Measurements from ENCODE around the gene PLA2G12A. TPM values are rescaled to one million over a fixed set of nuclear protein-coding genes. Genes with fewer than 3 reads are reported as not detected.

PLA2G12A gene
- total RNA-seq, 1 experiment from 2014 or later = 49.2 TPM

DNA sequence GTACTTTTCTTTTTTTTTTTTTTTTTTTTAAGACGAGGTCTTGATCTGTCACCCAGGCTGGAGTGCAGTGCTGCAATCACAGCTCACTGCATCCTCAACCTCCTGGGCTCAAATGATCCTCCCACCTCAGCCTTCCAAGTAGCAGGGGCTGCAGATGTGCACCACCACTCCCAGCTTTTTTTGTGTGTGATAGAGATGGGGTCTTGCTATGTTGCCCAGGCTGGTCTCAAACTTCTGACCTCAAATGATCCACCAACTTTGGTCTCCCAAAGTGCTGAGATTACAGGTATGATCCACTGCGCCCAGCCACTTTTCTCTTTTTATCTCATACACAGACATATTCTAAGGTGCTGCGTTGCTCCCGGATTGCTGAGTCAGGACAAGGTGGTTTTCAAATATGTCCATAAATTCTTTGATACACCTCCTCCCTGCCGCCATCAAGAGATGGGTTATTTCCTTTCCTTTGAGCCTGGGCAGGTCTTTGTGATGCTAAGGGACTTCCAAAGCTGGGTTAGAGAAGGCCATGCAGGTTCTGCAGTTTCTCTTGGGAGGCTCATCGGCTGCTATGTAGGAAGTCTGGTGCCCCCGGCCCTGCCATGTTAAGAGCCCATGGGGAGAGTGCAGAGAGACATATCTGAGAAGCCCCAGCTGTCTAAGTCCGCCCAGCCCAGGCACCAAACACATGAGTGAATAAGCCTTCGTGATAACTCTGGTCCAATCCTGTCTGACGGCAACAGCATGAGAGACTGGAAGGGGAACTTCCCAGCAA, 8.4 kb upstream of the PLA2G12A start:
- Histone ChIP-seq H3K27me3 (ENCODE audit: control insufficient read depth, insufficient read depth, low read length) (no peaks in the 10 kb centered on the region), H3K4me3 (ENCODE audit: insufficient read depth, low read depth, low read length) (no peak overlapping the region), H3K36me3 (replicated peaks; ENCODE audit: control insufficient read depth, insufficient read depth, low read length) (no peaks in the 10 kb centered on the region)
- no peak for DNase-seq

DNA sequence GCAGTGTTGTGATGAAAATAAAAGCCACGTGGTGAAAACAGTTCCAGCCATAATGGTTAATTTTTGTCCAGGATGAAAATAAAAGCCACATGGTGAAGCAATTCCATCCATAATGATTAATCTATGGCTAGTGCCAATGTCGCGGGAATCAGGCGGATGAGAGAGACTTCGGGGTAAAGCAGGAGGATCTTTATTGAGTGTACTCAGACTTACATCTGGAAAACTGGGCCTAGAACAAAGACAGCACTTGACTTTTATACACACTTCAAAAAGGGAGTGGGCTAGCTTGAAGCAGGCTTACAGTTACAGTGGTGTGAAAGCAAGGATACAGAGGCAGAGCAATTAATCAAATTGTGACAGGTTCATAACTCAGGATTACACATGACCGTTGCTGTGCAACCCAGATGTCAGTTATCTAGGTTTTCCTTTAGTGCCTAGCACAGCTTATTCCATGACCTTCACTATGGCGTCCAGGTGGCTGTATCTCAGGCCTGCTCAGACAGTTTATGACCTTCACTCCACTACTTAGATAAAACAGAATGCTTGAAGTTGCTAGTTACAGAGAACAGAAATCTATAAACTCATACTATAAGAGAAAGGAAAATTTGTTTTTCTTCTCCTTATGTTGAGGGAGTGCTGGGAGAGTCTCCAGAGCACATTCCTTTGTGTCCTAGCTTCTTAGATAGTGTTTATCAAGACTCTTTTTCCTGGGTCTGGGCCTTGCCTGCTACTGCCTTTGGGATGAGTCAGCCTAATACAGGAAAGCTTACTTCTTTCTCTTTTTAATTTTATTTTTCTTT, 5.9 kb upstream of the PLA2G12A start:
- Histone ChIP-seq H3K27me3 (ENCODE audit: control insufficient read depth, insufficient read depth, low read length) (no peaks in the 10 kb centered on the region), H3K4me3 (ENCODE audit: insufficient read depth, low read depth, low read length) (no peak overlapping the region), H3K36me3 (replicated peaks; ENCODE audit: control insufficient read depth, insufficient read depth, low read length) (no peaks in the 10 kb centered on the region)
- DNase-seq = no peak

DNA sequence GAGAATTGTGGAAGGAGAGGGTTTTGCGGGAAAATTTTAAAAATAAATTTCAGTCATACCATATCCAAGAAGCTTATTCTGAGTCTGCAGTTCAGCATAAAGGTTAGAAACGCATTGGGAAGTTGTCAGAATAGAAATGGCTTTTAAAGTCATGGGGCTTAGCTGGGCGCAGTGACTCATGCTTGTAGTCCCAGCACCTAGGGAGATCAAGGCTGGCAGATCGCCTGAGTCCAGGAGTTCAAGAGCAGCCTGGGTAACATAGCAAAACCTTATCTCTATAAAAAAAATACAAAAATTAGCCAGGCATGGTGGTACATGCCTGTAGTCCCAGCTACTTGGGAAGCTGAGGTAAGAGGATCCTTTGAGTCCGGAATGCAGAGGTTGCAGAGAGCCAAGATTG, 3.9 kb upstream of the PLA2G12A start:
- no peak overlapping the region for H3K4me3 ChIP-seq (ENCODE audit: insufficient read depth, low read depth, low read length)
- no peaks in the 10 kb centered on the region for H3K27me3 ChIP-seq (ENCODE audit: control insufficient read depth, insufficient read depth, low read length)
- DNase-seq = no peak
- H3K36me3 ChIP-seq (replicated peaks; ENCODE audit: control insufficient read depth, insufficient read depth, low read length) = no peaks in the 10 kb centered on the region

DNA sequence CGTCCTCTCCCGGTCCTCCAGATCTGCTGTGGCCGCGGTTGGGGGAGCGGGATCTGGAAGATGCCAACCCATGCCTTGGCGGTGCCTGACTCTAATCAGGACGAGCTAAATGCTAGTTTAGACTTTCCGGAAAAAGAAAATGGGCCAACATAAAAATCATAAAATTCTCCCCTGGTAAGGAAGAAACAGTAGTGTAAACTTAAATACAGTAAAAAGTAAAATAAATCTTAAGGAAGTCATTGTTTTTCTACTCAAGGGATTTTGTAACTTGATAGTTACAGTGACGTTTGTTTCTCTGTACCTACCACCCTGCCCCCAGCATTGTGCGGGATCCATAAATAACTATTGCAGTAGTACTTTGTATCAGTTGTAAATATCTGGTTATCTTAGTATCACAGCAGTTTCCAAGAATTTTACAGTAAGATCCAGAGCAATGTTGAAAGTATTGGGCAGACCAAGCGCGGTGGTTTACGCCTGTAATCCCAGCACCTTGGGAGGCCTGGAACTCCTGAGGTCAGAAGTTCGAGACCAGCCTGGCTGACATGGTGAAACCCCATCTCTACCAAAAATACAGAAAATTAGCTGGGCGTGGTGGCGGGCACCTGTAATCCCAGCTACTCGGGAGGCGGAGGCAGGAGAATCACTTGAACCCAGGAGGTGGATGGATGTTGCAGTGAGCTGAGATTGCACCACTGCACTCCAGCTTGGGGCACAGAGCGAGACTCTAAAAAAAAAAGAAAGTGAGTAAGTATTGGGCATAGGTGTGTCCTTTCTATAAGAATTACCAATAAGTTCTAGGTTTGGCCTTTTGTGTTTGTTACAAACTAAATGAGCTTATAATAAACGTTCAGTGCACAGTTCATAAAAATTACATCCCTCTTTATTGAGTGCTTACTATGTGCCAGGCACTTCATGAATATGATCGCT, 1.0 kb upstream of the PLA2G12A start:
- H3K27me3 ChIP-seq (ENCODE audit: control insufficient read depth, insufficient read depth, low read length) = no peaks in the 10 kb centered on the region
- peak overlapping the region; percentile 84 for H3K4me3 ChIP-seq (ENCODE audit: insufficient read depth, low read depth, low read length)
- DNase-seq = no peak
- no peaks in the 10 kb centered on the region; the same call in 1 of the 2 replicates for H3K36me3 ChIP-seq (replicated peaks; ENCODE audit: control insufficient read depth, insufficient read depth, low read length)

DNA sequence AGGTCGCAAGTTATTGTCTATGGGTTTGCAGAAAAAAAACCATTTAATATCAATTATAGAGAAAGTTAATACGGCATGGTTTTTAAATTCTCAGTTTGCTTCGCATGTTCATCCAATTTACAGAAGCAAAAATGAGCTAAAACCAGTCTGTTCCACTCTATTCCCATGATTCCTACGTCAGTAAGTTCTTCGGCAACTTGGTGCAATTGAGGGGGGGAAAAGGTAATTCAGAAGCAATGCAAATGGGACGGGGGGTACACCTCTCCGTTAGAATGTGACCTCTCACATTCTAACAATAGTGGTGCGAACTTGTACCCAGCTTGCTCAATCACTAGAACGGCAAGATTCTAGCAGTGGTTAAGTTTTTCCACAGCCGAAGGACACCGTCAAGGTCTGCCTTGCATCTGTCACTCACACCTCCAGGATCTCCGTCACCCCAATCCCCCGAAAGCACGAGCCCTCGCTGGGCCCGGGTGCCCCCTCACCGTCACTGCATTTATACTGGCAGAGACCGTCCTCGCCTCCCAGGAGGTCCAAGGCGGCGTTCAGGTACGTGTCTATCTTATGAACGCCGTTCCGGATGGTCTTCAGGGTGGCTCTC, 653 bp downstream of the PLA2G12A start:
- Histone ChIP-seq H3K4me3 (ENCODE audit: insufficient read depth, low read depth, low read length) (peak overlapping the region; percentile 89), H3K27me3 (ENCODE audit: control insufficient read depth, insufficient read depth, low read length) (no peaks in the 10 kb centered on the region), H3K36me3 (replicated peaks; ENCODE audit: control insufficient read depth, insufficient read depth, low read length) (no peaks in the 10 kb centered on the region; the same call in 1 of the 2 replicates)
- no peak for DNase-seq

DNA sequence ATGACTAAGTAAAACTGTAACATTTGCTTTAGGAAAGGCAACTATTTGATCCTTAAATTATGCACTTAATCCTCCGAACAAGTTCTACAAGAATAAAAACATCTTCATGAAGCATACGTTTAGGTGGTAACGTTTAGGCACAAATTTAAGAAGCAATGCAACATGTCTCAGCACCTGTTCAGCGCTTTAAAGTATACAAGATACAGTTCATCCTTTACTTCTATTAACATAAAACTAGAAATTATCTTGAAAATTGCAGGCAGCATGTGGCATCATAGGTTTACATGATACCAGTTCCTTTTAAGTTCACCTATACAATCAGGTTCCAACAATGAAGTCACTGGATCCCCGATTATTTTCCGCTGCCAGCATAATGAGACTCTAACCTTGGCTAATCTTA, 1.5 kb downstream of the PLA2G12A start:
- H3K36me3 ChIP-seq (replicated peaks; ENCODE audit: control insufficient read depth, insufficient read depth, low read length) = no peaks in the 10 kb centered on the region; the same call in 1 of the 2 replicates
- peak overlapping the region; percentile 89 for H3K4me3 ChIP-seq (ENCODE audit: insufficient read depth, low read depth, low read length)
- no peaks in the 10 kb centered on the region for H3K27me3 ChIP-seq (ENCODE audit: control insufficient read depth, insufficient read depth, low read length)
- no peak for DNase-seq

DNA sequence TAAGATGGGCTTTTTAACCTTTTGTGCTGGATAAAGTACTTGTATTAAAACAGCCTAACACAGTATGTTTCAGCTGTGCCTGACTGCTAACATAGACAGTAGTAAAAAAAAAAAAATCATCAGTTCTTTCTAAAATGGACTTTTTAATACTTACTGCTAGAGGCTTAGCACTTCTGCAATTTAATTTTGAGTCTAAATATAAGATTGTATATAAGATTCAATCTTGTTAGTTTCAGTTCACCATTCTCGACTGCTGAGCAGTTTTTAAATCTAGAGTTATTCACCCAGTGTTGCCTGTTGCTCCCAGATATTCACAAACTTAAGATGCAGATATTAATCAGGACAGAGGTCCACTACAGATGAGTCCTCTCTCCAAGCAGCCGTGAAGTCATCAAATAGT, 6.8 kb downstream of the PLA2G12A start:
- Histone ChIP-seq H3K4me3 (ENCODE audit: insufficient read depth, low read depth, low read length) (no peak overlapping the region), H3K36me3 (replicated peaks; ENCODE audit: control insufficient read depth, insufficient read depth, low read length) (no peaks in the 10 kb centered on the region; the same call in 1 of the 2 replicates), H3K27me3 (ENCODE audit: control insufficient read depth, insufficient read depth, low read length) (no peaks in the 10 kb centered on the region)
- DNase-seq = no peak

DNA sequence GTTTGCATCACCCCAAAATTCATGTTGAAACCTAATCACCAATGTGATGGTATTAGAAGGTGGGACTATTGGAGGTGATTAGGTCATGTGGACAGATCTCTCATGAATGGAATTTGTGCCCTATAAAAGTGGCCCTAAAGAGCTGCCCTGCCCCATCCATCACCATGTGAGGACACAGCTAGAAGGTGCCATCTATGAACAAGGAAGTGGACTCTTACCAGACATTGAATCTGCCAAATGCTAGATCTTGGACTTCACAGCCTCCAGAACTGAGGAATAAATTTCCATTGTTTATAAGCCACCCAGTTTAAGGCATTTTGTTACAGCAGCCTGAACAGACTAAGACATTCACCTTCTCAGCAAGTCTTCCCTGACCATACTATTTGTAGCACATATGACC, 7.5 kb downstream of the PLA2G12A start:
- DNase-seq = no peak
- Histone ChIP-seq H3K36me3 (replicated peaks; ENCODE audit: control insufficient read depth, insufficient read depth, low read length) (no peaks in the 10 kb centered on the region; the same call in 1 of the 2 replicates), H3K27me3 (ENCODE audit: control insufficient read depth, insufficient read depth, low read length) (no peaks in the 10 kb centered on the region), H3K4me3 (ENCODE audit: insufficient read depth, low read depth, low read length) (no peak overlapping the region)

DNA sequence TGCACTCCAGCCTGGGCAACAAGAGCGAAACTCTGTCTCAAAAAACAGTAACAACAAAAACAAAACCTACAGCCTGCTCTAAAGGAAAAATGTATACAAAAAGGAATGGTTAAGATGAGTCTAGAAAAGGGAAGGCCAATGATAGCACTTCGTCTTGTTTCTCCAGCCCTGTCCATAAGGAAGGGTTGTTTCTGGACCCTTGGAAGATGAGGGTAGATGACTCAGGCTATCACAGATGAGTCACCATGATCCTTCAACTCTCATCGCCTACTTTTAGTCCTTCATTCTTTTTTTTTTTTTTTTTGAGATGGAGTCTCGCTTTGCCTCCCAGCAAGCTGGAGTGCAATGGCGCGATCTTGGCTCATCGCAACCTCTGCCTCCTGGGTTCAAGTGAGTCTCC, 8.8 kb downstream of the PLA2G12A start:
- DNase-seq = no peak

DNA sequence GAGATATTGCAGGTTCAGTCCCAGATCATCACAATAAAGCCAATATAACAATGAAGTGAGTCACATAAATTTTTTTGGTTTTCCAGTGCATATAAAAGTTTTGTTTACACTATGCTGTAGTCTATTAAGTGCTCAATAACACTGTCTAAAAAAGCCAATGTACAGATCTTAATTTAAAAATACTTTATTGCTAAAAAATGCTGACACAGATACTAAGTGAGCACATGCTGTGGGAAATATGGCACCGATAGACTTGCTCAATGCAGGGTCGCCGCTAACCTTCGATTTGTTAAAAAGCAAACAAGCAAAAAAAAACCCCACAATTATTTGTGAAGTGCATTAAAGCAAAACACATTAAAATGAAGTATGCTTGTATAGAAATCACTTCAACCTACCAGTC, 10.3 kb downstream of the PLA2G12A start:
- H3K36me3 ChIP-seq (replicated peaks; ENCODE audit: control insufficient read depth, insufficient read depth, low read length) = peaks cover 2% of the 10 kb centered on the region
- H3K4me3 ChIP-seq (ENCODE audit: insufficient read depth, low read depth, low read length) = no peak overlapping the region
- DNase-seq = no peak
- no peaks in the 10 kb centered on the region for H3K27me3 ChIP-seq (ENCODE audit: control insufficient read depth, insufficient read depth, low read length)

More for the DNA sequence above, 8.8 kb downstream of the PLA2G12A start:
- H3K4me3 ChIP-seq (ENCODE audit: insufficient read depth, low read depth, low read length) = no peak overlapping the region
- H3K27me3 ChIP-seq (ENCODE audit: control insufficient read depth, insufficient read depth, low read length) = no peaks in the 10 kb centered on the region
- peaks cover 2% of the 10 kb centered on the region for H3K36me3 ChIP-seq (replicated peaks; ENCODE audit: control insufficient read depth, insufficient read depth, low read length)

DNA sequence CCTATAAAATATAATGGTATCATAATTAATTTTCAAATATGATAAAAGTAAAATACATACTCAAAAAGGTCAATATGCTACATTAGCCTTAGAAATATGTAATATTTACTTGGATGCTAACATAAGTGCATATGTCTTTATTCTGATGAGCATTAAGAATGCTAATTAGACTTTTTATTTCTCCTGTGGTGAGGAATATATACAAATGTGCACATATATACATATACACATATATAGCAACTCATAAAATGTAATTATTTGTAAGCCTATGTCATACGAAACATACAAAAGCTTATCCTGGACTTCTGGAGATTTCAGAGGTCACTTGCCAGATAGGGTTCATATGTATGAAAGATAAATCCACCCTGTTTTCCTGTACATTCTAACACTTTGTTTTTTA, 11.1 kb downstream of the PLA2G12A start:
- Histone ChIP-seq H3K27me3 (ENCODE audit: control insufficient read depth, insufficient read depth, low read length) (no peaks in the 10 kb centered on the region), H3K4me3 (ENCODE audit: insufficient read depth, low read depth, low read length) (no peak overlapping the region), H3K36me3 (replicated peaks; ENCODE audit: control insufficient read depth, insufficient read depth, low read length) (peaks cover 5% of the 10 kb centered on the region)
- no peak for DNase-seq

DNA sequence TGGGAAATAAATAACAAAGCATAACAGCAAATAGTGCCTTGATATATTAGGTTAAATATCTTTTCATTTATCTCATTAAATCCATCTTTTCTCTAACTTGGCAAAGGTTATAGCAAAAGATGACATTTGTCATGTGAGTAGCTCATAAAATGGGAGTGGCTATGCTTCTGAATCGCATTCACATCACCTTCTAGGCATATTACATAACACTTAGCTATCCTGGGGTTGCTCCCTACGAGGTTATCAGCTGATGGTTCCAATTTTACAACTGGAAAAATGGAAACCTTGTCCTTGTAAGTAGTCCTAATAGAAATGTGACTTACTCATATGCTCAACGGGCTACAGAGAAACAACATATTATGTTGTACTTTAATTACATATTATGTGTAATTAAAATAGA, 16.4 kb downstream of the PLA2G12A start:
- H3K27me3 ChIP-seq (ENCODE audit: control insufficient read depth, insufficient read depth, low read length) = no peaks in the 10 kb centered on the region
- no peak overlapping the region for H3K4me3 ChIP-seq (ENCODE audit: insufficient read depth, low read depth, low read length)
- H3K36me3 ChIP-seq (replicated peaks; ENCODE audit: control insufficient read depth, insufficient read depth, low read length) = peaks cover 8% of the 10 kb centered on the region
- no peak for DNase-seq

DNA sequence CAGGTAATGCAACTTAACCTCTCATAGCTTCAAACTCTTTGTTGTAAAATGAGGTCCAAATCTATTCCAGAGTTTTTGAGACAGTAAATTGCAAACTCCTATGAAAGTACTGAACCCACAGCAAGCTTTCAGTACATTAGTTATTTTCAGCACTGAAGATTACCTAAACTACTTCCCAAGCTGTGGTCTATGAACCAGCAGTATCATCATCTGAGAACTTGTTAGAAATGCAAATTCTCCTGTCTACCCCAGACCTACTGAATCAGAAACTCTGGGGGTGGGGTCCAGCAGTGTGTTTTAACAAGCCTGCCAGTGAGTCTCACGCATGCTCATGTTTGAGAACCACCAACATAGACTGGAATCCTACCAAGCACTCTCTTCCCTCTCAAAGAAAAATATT, 20.9 kb downstream of the PLA2G12A start:
- no peaks in the 10 kb centered on the region for H3K27me3 ChIP-seq (ENCODE audit: control insufficient read depth, insufficient read depth, low read length)
- H3K4me3 ChIP-seq (ENCODE audit: insufficient read depth, low read depth, low read length) = no peak overlapping the region
- DNase-seq = no peak
- peaks cover 5% of the 10 kb centered on the region for H3K36me3 ChIP-seq (replicated peaks; ENCODE audit: control insufficient read depth, insufficient read depth, low read length)

DNA sequence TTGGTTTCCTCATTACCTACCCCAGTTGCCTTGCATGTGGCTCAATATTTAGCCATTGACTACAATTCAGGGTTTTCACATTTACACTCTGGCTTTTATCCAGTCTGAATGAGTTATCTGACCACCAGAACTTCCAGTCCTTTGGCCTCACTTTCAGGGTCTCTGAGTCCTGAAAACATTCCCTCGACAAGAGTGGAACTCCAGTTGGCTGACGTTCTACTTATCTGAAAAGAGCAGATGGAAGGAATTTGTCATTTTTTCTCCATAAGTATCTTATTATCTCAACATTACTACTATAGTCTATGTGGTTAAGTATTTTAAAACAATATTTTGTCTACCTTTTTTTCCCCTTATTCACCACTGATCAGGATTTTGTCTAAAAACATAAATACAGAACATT, 21.4 kb downstream of the PLA2G12A start:
- no peaks in the 10 kb centered on the region for H3K27me3 ChIP-seq (ENCODE audit: control insufficient read depth, insufficient read depth, low read length)
- H3K36me3 ChIP-seq (replicated peaks; ENCODE audit: control insufficient read depth, insufficient read depth, low read length) = peaks cover 3% of the 10 kb centered on the region
- no peak overlapping the region for H3K4me3 ChIP-seq (ENCODE audit: insufficient read depth, low read depth, low read length)
- no peak for DNase-seq

Measured in H7 (cell line).